ENCODE measurements around the gene PTPRG. TPM values are rescaled to one million over a fixed set of nuclear protein-coding genes. Genes with fewer than 3 reads are reported as not detected.

PTPRG gene
- total and polyA plus RNA-seq, 2 experiments from 2014 or later: 24.4 to 131 TPM

- 0 out of 2 replicates have a peak, but pooled peaks cover 7% of the 10 kb centered on the region for H3K79me2 ChIP-seq (replicated peaks; ENCODE audit: insufficient read depth)
- DNase-seq (ENCODE audit: low spot score): no peak
- H3K4me1 Mint-ChIP-seq: peaks cover 6% of the 10 kb centered on the region; the same call in 2 of the 3 replicates
- H3K27me3 Mint-ChIP-seq (ENCODE audit: insufficient read depth, low read depth, poor library complexity): peaks cover 3% of the 10 kb centered on the region
- H3K4me3 ChIP-seq: no peak overlapping the region
- H3K27ac Mint-ChIP-seq: no peak overlapping the region
- no peak overlapping the region for H3K27ac ChIP-seq (ENCODE audit: low read depth)
- H4K20me1 ChIP-seq (replicated peaks; ENCODE audit: insufficient read depth): peaks cover 12% of the 10 kb centered on the region; the same call in 1 of the 2 replicates
- peaks cover 1% of the 10 kb centered on the region; the same call in 1 of the 2 replicates for H3K4me1 ChIP-seq (ENCODE audit: insufficient read depth)
- no peaks in the 10 kb centered on the region for H3K9me3 Mint-ChIP-seq
- H2AFZ ChIP-seq: no peak overlapping the region
- TF ChIP-seq, protein P1, sequence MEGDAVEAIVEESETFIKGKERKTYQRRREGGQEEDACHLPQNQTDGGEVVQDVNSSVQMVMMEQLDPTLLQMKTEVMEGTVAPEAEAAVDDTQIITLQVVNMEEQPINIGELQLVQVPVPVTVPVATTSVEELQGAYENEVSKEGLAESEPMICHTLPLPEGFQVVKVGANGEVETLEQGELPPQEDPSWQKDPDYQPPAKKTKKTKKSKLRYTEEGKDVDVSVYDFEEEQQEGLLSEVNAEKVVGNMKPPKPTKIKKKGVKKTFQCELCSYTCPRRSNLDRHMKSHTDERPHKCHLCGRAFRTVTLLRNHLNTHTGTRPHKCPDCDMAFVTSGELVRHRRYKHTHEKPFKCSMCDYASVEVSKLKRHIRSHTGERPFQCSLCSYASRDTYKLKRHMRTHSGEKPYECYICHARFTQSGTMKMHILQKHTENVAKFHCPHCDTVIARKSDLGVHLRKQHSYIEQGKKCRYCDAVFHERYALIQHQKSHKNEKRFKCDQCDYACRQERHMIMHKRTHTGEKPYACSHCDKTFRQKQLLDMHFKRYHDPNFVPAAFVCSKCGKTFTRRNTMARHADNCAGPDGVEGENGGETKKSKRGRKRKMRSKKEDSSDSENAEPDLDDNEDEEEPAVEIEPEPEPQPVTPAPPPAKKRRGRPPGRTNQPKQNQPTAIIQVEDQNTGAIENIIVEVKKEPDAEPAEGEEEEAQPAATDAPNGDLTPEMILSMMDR (conservative IDR thresholded peaks at IDR 0.05; ENCODE audit: low read depth in 2 of 2): no peak
- TF ChIP-seq ZNF114 (CRISPR knock-in tag; IDR thresholded peaks at IDR 0.05) (no peak), EZH2 (IDR thresholded peaks at IDR 0.05; ENCODE audit: low read depth, unreplicated experiment) (no peak), EZH2phosphoT487 (IDR thresholded peaks at IDR 0.05; ENCODE audit: unreplicated experiment) (no peak), JUNB (IDR thresholded peaks at IDR 0.05; ENCODE audit: unreplicated experiment) (no peak), NANOG (IDR thresholded peaks at IDR 0.05; ENCODE audit: borderline replicate concordance) (no peak), STAT1 (IDR thresholded peaks at IDR 0.05; ENCODE audit: unreplicated experiment) (no peak), ZNF462 (CRISPR knock-in tag; IDR thresholded peaks at IDR 0.05) (no peak), POLR2AphosphoS5 (IDR thresholded peaks at IDR 0.05; ENCODE audit: low read depth) (no peak), REST (IDR thresholded peaks at IDR 0.05; ENCODE audit: unreplicated experiment) (no peak), CREB1 (CRISPR knock-in tag; IDR thresholded peaks at IDR 0.05; ENCODE audit: low read depth) (no peak), ZNF331 (CRISPR knock-in tag; IDR thresholded peaks at IDR 0.05; ENCODE audit: low read depth) (no peak), ETS1 (IDR thresholded peaks at IDR 0.05) (no peak)
- H3F3A ChIP-seq (replicated peaks; ENCODE audit: low read depth): no peaks in the 10 kb centered on the region
- no peaks in the 10 kb centered on the region for H3K36me3 ChIP-seq (ENCODE audit: insufficient read depth)
- no peaks in the 10 kb centered on the region for H3K36me3 Mint-ChIP-seq (ENCODE audit: low read depth)
- no peaks in the 10 kb centered on the region for H3K27me3 ChIP-seq (ENCODE audit: insufficient read depth)
- H3K9me2 ChIP-seq (ENCODE audit: insufficient read depth): 0 out of 2 replicates have a peak, but pooled peaks cover 4% of the 10 kb centered on the region
- no peak overlapping the region for H3K4me2 ChIP-seq
- ATAC-seq: no peak
- no peak overlapping the region for H3K4me3 Mint-ChIP-seq
Observed at GRCh38 chr3:62090066-62090465, 528.7 kb downstream of the PTPRG start.

Measured in GM23338 (cell line).